Spinal cord (tissue), 10 donors: ENCODE results near the gene PELI2. TPM values are rescaled to one million over a fixed set of nuclear protein-coding genes. Genes with fewer than 3 reads are reported as not detected.
"Not testable (repeated sequence)": the region's sequence is repeated elsewhere in the genome, so short reads cannot be mapped to it uniquely, and the experiment has no call there.

Experiments
- DNase-seq, 6 donors: peaks; one replicate each; pipeline versions ENCODE4 v3.0.0 to v3.0.0-alpha.2; 2013 to 2015; ENCODE audit warnings: low spot score in 6 of 6, low read depth in 4 of 6
- H3K27ac ChIP-seq: one replicate; pipeline ENCODE4 v1.5.1; 2013; ENCODE audit warnings: low read depth, low read length, control low read depth
- H3K27me3 ChIP-seq: one replicate; pipeline ENCODE4 v1.6.1; 2013; ENCODE audit warnings: low read length; ENCODE audit not compliant: control insufficient read depth, insufficient read depth
- H3K36me3 ChIP-seq: one replicate; pipeline ENCODE4 v1.6.1; 2013; ENCODE audit warnings: low read length; ENCODE audit not compliant: control insufficient read depth, insufficient read depth
- H3K4me1 ChIP-seq: one replicate; pipeline ENCODE4 v1.6.1; 2013; ENCODE audit warnings: low read length; ENCODE audit not compliant: control insufficient read depth, insufficient read depth
- H3K4me3 ChIP-seq: one replicate; pipeline ENCODE4 v1.5.1; 2013; ENCODE audit warnings: low read depth, low read length, control low read depth
- H3K9me3 ChIP-seq: one replicate; pipeline ENCODE4 v1.6.1; 2013; ENCODE audit warnings: low read length; ENCODE audit not compliant: control insufficient read depth, insufficient read depth
- WGBS: methylation state at CpG from one replicate; pipeline ENCODE4 v1.1.5; 2013; ENCODE audit warnings: missing lambda C conversion rate; ENCODE audit not compliant: insufficient coverage; 5-methylcytosine and 5-hydroxymethylcytosine counted together
- polyA plus RNA-seq, 2 donors: library from polyadenylated mRNA; unstranded; fragments of 120-200 nt; gene quantifications; one replicate each; pipeline ENCODE4 v1.2.1, GENCODE V29; 2013; ENCODE audit not compliant: insufficient read length in 2 of 2
- total RNA-seq, 2 donors: library from RNA; depleted of rRNA in 1 of 2; stranded (reverse); fragments of 120-200 nt in 1 of 2; fragments of >200 nt in 1 of 2; gene quantifications; one replicate each; pipeline versions ENCODE4 v1.2.3 to v1.2.4, GENCODE V29; 2013 to 2014
- donor health status: healthy.

PELI2 gene
- total and polyA plus RNA-seq, 4 donors, result 8.5 to 20.3 (median 12.9) TPM

- Histone ChIP-seq H3K27me3 (no peaks in the 10 kb centered on the region), H3K36me3 (no peaks in the 10 kb centered on the region), H3K9me3 (peaks cover 18% of the 10 kb centered on the region), H3K4me1 (no peaks in the 10 kb centered on the region), H3K4me3 (no peak overlapping the region), H3K27ac (no peak overlapping the region)
- DNase-seq, result no peak
- WGBS, result no CpG with 5 or more reads among the region's 2 CpGs
Measured at GRCh38 chr14:56162476-56162875, 44.3 kb downstream of the PELI2 start.

GRCh38 chr14:56166579-56166978 lies 48.4 kb downstream of the PELI2 start:
- 96% methylated on average over 7 of the region's 7 CpGs for WGBS
- not testable (repeated sequence) for H3K4me3 ChIP-seq, H3K4me1 ChIP-seq, H3K36me3 ChIP-seq, H3K27me3 ChIP-seq, DNase-seq, H3K27ac ChIP-seq
- peaks cover 18% of the 10 kb centered on the region for H3K9me3 ChIP-seq

GRCh38 chr14:56168007-56168616 lies 49.9 kb downstream of the PELI2 start:
- DNase-seq, result no peak
- WGBS, result 98% methylated on average over 3 of the region's 3 CpGs
- no peaks in the 10 kb centered on the region for H3K4me1 ChIP-seq
- no peaks in the 10 kb centered on the region for H3K36me3 ChIP-seq
- H3K27me3 ChIP-seq, result no peaks in the 10 kb centered on the region
- no peak overlapping the region for H3K27ac ChIP-seq
- H3K9me3 ChIP-seq, result peaks cover 18% of the 10 kb centered on the region
- no peak overlapping the region for H3K4me3 ChIP-seq

GRCh38 chr14:56170028-56170427 lies 51.8 kb downstream of the PELI2 start:
- H3K4me3 ChIP-seq, result no peak overlapping the region
- WGBS, result 94% methylated on average over 5 of the region's 6 CpGs
- no peak for DNase-seq
- H3K9me3 ChIP-seq, result peaks cover 11% of the 10 kb centered on the region
- no peak overlapping the region for H3K27ac ChIP-seq
- H3K36me3 ChIP-seq, result no peaks in the 10 kb centered on the region
- no peaks in the 10 kb centered on the region for H3K27me3 ChIP-seq
- no peaks in the 10 kb centered on the region for H3K4me1 ChIP-seq

- H3K27ac ChIP-seq, result no peak overlapping the region
- H3K9me3 ChIP-seq, result peaks cover 4% of the 10 kb centered on the region
- H3K4me1 ChIP-seq, result no peaks in the 10 kb centered on the region
- WGBS, result 75% methylated on average over 2 of the region's 7 CpGs
- no peak for DNase-seq
- no peaks in the 10 kb centered on the region for H3K27me3 ChIP-seq
- no peaks in the 10 kb centered on the region for H3K36me3 ChIP-seq
- no peak overlapping the region for H3K4me3 ChIP-seq
Measured at GRCh38 chr14:56170877-56171422, 52.7 kb downstream of the PELI2 start.

- Histone ChIP-seq H3K27ac (no peak overlapping the region), H3K4me3 (no peak overlapping the region), H3K36me3 (no peaks in the 10 kb centered on the region), H3K4me1 (no peaks in the 10 kb centered on the region), H3K9me3 (peaks cover 1% of the 10 kb centered on the region), H3K27me3 (no peaks in the 10 kb centered on the region)
- no peak for DNase-seq
- 98% methylated on average over 3 of the region's 3 CpGs for WGBS
Measured at GRCh38 chr14:56172074-56172473, 53.9 kb downstream of the PELI2 start.

- 79% methylated on average over 2 of the region's 3 CpGs for WGBS
- no peak overlapping the region for H3K27ac ChIP-seq
- no peak overlapping the region for H3K4me3 ChIP-seq
- H3K27me3 ChIP-seq, result no peaks in the 10 kb centered on the region
- DNase-seq, result no peak
- no peaks in the 10 kb centered on the region for H3K4me1 ChIP-seq
- no peaks in the 10 kb centered on the region for H3K36me3 ChIP-seq
- no peaks in the 10 kb centered on the region for H3K9me3 ChIP-seq
Measured at GRCh38 chr14:56172571-56172971, 54.4 kb downstream of the PELI2 start.

- Histone ChIP-seq H3K27me3 (no peaks in the 10 kb centered on the region), H3K4me1 (peaks cover 4% of the 10 kb centered on the region), H3K4me3 (no peak overlapping the region), H3K9me3 (no peaks in the 10 kb centered on the region), H3K36me3 (no peaks in the 10 kb centered on the region), H3K27ac (no peak overlapping the region)
- WGBS, result 98% methylated on average over 5 of the region's 6 CpGs
- DNase-seq, result no peak
Measured at GRCh38 chr14:56173365-56173922, 55.2 kb downstream of the PELI2 start.

GRCh38 chr14:56175773-56176172 lies 57.6 kb downstream of the PELI2 start:
- H3K27ac ChIP-seq, result no peak overlapping the region
- H3K9me3 ChIP-seq, result no peaks in the 10 kb centered on the region
- H3K4me1 ChIP-seq, result peaks cover 8% of the 10 kb centered on the region
- peaks cover 2% of the 10 kb centered on the region for H3K36me3 ChIP-seq
- 80% methylated on average over 1 of the region's 2 CpGs for WGBS
- no peak overlapping the region for H3K4me3 ChIP-seq
- H3K27me3 ChIP-seq, result no peaks in the 10 kb centered on the region
- no peak for DNase-seq

GRCh38 chr14:56176530-56176929 lies 58.3 kb downstream of the PELI2 start:
- H3K4me1 ChIP-seq, result peaks cover 8% of the 10 kb centered on the region
- peaks cover 2% of the 10 kb centered on the region for H3K36me3 ChIP-seq
- no peaks in the 10 kb centered on the region for H3K9me3 ChIP-seq
- no peak for DNase-seq
- no peak overlapping the region for H3K4me3 ChIP-seq
- WGBS, result 100% methylated on average over 2 of the region's 3 CpGs
- no peak overlapping the region for H3K27ac ChIP-seq
- no peaks in the 10 kb centered on the region for H3K27me3 ChIP-seq
